Activated T-cell treated with anti-CD3 and anti-CD28 coated beads for 24 hours (primary cell): ENCODE measurements around the gene UNC5A.

Experiments
- DNase-seq: peaks from one replicate; pipeline ENCODE4 v3.0.0-alpha.2; 2020; ENCODE audit warnings: low read depth

UNC5A gene

DNA sequence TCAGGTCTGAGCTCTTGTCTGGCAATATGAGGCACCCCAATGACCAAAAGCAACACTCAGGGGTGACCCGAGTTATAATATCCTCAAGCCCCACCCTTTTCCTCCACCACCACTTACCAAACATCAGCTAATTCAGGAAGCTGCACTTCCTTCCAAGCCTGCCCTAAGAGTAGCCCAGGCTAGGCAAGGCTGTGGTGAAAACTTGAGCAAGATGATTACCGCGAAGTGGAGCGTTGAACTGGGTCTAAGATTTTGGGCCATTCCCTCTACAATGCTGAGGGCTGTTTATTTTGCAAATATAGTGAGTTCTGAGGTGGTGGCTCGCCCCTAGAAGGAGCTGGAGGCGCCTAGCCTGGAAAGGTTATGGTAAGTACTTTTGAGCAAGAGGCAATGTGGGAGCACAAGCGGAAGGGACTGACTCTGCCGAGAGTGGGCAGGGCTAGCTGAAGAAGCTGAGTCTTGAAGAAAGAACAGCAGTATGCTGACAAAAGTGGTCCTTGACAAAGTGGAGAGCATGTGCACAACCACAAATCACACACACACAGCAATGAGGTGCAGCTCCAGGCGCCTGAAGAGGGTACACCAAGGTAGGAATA lies 89.0 kb downstream of the UNC5A start, which contains the start of gene HK3:
TSS of gene HK3 (minus strand) at position 51 of the 596 bp plus-strand sequence. CDS start 3,187 bp downstream, outside the sequence.
- DNase-seq: no peak

DNA sequence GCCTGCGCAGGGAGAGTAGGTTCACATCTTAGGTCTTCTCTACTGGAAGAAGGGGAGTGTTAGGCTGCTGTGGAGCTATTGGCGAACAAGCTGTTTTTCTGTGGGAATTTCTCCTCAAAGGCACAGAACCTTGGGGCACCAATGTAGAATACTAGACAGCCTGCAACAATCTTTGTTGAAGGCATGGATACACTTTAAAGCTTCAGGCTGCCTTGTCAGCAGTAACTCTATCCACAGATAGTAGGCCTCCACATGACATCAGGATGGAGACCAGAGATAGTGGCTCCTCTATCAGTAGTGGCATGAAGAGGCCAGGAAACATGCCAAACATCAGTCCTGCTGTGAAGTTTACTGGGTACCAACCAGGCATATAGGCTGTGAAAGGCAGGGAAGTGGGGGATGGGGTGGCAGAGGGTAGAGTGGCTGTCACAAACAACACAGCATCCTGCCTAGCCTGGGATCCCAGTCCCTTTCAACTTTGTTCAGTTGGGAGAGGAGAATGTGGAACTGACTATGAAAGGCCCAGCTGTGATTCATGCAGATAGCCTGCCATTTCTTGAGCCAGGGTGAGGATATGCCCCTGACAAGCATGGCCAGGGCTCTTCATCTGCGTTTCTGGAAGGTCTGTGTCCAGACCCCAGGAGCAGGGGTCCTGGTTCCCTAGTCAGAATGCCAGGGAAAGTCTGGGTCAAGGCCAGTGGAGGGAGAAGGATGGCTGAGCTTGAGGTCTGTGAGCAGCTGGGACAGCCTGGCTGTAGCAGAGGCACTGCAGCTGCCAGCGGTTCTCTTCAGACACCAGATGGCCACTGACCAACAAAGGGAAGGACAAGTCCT lies 89.8 kb downstream of the UNC5A start:
- no peak for DNase-seq

DNA sequence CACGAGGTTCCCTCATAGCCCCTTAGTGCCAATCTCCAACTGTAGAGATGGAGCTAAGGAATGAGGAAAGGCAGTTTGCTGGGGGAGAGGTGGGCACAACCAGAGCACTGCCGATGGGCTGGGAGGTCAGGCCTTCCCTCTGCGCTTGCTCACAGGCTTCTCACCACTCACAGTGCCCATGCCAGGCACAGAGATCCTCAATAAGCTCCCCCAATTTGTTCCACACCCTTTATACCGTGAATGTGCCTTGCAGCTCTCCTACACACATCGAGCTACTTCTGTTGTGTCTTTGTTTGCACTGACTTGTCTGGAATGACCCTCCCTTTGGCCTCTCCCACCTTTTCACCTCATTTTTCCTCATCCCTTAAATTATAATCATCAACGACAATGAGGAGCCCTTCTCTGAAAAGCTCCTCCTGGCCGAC lies 90.4 kb downstream of the UNC5A start:
- DNase-seq: no peak

DNA sequence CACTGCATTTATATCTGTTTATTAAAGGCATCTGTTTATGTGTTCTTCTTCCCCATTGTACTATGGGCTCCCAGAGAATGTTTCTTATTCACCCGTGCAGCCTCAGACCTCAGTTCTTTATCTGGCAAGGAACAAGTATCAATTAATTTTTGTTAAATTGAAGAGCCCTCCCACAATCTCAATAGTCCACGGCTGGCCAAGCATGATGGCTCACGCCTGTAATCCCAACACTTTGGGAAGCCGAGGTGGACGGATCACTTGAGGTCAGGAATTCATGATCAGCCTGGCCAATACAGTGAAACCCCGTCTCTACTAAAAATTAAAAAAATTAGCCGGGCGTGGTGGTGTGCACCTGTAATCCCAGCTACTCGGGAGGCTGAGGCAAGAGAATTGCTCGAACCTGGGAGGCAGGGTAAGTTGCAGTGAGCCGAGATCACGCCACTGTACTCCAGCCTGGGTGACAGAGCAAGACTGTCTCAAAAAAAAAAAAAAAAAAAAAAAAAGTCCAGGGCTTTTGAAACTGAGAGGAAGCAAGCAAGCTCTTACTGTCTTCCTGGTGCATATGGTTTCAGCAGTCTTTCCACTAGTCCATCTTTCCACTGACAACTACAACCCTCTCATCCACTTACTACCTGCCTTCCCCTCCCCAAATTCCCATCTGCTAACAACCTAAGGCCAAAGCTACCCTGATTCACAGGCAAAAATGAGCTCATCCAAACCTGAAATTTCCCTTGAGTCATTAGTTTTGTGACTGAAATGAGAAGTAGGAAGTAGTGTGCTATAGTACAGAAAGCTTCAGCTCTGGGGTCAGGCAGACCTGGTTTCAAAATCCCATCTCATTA lies 91.1 kb downstream of the UNC5A start:
- DNase-seq: peak; percentile 27

DNA sequence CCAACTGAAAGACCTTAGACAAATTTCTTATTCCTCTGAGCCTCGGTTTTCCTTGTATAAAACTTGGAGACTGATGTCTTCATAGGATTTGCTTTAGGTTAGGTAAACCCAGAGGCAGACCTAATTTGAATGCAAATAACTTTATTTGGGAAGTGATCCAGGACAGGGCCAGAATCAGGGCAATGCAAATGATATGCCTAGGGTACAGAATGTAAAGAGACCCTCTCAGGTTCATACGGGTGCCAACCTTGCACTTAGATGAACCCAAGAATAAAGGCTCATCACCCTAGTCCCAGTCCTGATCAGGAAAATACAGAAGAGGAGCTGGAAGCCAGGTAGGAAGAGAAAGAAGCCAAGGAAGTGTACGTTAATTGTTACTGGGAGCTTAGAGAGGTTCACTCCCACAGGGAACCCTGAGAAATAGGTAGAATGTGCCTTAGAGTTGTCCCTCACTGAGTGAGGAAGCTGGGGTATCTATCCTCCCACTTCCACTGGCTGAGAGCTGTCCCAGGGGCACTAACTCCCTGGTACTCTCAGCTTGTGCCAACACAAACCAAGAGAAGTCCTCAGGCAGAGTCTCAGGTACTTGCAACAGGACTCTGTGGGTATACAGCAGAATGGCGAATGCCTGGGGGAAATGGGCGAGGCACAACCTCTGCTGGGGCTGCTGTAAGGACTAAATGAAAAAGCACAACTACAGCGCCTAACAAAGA lies 91.9 kb downstream of the UNC5A start:
- DNase-seq: no peak

DNA sequence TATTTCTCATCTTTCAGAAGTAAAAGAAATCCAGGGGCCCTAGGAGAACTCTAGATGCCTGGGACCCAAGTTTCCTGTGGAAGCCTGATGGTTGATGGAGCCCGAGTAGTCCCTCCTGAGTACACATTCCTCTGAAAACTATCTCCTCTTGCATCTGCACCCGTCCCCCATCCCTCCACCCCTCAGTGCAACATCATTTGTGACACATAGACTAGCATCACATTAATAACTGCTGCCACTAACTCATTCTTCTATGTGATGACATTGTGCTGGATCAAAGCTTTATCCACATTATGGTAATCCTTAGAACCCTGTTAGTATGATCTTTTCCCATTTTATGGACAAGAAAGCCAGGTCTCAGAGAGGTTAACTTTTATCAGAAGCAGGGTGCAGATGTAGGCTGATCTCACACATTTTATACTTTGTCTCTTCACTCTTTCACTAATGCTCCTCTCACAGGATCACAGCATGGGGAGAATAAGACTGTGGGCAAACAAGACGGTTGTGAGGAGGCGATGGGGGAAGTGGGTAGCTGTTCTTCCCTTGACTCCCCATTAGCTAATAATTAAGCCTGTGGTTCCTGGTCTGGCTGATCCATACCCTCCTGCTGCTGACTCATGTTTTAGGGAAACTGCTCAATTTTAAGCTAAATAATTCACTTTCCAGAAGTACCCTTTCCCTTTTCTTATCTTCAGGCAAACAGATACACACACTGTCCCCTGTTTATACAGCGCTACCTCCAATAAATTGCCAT lies 92.7 kb downstream of the UNC5A start:
- no peak for DNase-seq

DNA sequence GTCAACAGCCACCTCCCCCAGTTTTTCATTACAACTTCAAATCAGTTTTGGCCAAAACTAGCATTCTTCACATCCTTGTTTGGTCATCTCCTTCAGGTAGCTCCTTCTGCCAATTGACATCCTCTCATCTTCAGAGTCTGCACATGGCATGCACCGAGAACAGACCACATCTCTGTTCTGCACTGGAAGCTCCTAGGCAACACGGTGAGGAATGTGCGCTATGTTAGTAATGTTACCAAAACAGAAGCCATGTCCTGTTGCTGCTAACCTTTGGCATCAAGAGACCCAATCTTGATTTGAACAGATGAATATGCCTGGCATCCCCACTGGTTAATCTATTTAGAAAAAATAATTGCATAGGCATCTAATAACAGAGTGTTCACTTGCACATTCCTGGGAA lies 93.9 kb downstream of the UNC5A start:
- DNase-seq: no peak

DNA sequence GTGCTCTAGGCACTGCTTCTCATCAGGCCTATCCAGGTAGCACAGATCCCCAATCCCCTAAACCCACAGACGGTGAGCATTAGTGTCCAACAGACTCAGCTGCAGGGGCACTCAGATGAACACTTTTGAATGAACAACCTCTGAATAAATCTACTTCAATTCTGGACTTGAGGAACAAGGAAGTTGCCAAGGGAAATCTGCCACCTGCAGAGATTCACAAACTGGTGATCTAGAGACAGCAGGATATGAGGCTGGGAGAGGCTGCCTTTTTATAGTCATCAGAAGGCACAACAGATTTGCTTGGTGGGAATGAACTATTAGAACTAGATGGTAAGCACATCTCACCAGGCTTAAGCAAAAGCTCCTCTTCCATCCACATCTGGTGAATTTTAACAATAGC lies 95.8 kb downstream of the UNC5A start:
- DNase-seq: no peak

DNA sequence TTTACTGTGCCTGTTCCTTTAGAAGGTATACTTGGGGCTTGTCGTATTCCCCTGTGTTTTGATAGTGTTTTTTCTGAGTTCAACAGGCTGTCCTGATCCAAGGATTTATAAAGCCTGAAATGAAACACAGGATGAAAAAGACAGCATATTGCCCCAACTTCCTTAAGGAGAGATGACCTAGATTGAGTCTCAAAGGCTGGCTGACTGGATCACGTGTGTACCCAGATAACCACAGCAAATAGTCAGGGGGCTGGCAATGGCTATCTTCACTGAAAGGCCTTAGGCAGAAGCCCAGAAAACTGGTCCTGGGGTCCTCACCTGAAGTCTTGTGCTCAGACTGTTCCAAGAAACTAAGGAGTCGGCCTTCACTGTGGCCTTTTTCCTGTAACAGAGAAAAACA lies 96.4 kb downstream of the UNC5A start:
- no peak for DNase-seq

DNA sequence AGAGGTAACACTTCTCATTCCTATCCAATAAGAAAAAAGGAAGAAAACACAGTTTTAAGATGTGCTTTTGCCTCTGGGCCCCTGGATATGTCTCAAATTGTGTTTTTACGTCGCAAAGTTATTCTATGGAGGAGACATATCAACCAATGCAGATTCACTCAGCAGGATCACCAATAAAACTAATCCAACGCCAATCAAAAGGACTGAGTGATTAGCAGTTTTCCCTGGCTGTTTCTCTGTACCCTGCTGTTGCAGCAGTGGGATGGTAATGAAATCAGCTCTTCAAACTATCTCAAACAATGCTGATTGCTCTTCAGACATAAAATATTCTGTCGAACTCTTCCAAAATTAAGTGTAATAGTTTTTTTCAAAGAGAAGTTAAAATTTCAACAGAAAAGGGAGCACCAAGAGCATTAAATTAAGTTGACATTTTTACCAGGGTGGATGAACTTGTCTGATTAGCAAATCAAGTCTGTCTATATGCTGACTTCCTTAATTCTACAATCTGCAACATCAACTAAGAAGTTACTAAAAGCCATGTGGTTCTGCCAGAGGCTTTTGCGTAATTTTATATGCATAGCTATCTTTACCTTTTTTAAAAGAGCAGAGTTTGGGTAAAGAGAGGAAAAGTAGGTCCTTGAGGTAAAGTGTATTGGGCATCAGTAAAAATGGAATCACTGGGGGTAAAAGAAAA lies 98.5 kb downstream of the UNC5A start:
- no peak for DNase-seq

DNA sequence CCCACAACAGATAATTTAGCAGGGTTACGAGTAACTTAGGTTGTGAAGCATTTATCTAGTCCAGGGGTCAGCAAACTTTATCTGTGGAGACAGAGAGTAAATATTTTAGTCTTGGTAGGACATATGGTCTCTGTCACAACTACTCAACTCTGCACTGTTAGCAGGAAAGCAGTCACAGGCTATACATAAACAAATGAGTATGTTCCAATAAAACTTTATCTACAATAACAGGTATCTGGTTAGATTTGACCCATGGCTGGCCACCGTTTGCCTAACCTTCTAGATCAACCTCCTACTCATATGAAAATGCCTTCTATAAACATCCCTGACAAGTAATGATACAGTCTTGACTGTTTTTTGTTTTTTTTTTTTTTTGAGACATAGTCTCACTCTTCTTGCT lies 101.8 kb downstream of the UNC5A start:
- DNase-seq: no peak

DNA sequence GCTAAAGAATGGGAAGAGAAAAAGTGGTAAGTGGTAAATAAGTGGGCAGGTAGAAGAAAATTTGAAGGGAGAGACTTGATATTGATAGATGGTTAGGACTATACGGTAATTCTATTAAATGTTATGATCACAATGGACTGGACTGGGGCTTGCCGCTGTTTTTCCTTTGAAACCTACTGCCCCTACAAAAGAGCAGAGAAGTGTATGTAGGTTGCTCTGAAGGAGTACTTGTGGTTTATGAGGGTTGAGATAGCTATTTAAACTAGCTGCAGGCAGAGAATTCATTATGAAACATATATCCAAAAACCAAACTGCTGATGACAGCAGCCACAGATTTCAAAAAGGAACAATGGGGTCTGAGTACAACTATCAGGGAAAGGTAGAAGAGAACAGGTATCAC lies 105.5 kb downstream of the UNC5A start:
- DNase-seq: no peak

DNA sequence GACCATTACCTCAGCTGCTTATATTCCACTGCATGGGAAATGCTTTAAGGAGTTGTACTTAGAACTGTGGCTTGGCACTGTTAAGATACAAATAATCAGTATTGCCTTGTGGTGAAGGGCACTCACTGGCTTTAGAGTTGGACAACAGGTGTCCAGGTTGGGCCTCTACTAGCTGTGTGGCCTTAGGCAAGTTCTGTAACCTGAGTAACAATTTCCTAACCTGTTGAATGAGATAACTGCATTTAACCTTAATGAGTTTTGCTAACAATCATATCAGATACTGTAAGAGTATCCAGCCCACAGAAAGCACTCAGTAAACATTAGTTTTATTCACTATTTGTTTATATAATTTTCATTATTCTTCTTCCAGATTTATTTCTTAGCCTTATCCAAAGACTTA lies 106.0 kb downstream of the UNC5A start:
- no peak for DNase-seq

DNA sequence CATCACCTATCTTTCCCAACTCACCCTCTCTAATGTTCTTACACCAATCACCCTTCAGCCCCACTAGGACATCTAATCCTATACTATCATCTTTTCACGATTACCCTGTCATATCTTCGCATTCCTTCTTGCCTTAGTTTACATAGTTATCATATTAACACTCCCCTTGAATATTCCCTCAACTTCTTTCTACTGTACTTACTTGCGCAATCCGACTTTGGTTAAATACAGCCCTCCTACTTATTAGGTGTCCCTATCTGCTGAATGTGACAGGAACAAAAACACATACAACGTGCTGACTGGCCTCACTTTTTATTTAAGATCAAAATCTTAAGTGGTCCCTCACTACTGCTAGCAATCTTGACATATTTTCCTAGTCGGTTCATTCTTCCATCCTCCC lies 108.3 kb downstream of the UNC5A start:
- DNase-seq: no peak

DNA sequence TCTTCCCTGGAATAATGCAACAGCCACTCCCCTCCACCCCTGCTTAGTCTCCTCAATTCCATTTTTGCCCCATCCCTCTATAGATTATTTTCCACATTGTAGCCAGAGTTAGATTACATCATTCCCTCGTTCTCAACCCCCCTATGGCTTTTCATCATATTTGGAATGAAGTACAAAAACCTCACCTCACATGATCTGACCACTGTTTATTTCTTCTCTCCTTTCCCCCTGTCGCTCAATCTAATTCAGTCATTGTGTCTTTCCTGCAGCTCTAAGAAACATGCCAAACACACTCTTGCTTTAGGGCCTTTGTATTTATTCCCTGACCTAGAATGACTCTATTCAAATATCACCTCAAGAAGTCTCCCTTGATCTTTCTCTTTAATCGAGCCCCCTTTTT lies 111.4 kb downstream of the UNC5A start:
- no peak for DNase-seq

DNA sequence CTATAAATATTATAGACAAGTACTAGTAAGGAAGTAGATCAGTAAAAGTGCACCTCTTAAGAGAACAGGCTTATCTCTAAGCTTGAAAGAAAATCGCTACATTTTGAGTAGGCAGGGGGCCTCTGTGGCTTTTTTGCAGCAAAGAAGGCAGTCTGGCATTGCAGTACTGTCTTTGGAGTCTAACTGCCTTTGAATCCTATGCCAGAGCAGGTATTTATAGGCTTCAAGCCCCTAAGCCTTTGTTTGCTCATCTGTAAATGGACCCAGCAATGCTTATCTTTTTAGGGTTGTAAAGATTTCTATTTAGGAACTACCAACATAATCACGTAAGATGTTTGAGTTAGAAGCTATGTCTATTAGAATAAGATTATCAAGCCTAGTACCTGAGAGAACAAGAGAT lies 112.5 kb downstream of the UNC5A start:
- no peak for DNase-seq

DNA sequence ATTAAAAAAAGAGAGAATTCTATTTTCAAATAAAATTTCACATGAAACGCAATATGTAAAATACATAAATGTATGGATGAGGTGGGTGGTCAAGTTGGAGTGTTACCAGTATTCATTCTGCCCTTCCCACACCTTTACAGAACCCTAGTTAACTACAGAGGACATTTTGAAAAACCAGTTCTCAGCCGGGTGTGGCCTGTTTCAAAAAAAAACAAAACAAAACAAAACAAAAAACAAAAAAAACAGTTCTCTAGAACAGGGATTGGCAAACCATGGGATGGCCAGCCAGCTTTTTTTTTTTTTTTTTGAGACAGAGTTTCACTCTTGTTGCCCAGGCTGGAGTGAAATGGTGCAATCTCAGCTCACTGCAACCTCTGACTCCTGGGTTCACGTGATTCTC lies 117.2 kb downstream of the UNC5A start:
- no peak for DNase-seq

DNA sequence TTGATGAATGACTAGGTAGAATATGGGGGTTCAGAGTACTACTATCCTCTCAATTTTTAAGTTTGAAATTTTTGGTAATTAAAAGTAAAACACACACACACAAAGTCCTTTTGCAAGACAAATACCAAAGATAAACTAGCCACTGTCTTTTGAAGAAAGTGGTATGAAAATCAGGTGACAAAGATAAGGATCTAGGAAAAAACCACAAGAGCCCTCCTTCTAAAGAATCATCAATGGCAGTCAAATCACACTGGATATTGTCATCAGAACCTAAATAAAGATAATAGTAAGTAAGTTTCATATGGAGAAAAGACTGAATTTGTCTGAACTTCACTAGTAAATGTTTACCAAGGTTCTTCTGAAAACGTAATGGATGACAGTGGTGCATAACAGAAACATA lies 119.3 kb downstream of the UNC5A start:
- no peak for DNase-seq
